IMR-90 (cell line): ENCODE results near the gene TMEM62. TPM values are rescaled to one million over a fixed set of nuclear protein-coding genes. Genes with fewer than 3 reads are reported as not detected.
"Not testable (repeated sequence)": the region's sequence is repeated elsewhere in the genome, so short reads cannot be mapped to it uniquely, and the experiment has no call there.

Experiments
- ATAC-seq: fragments of 200-7000 bp; cut with Tn5 transposase; 2 replicates; pipeline ENCODE4 v1.9.1; 2020; ENCODE audit warnings: low read depth, mild to moderate bottlenecking, moderate library complexity
- BruUV-seq: library from RNA; stranded (reverse); fragments of 400-500 nt; replicated peaks from 2 replicates; lab custom pipeline; 2021; lab: Mats Ljungman, UMichigan
- CTCF ChIA-PET: fragments of 300-600 bp; formaldehyde crosslinking; extraction: SDS; loops from one replicate; lab custom pipeline; 2021; ENCODE audit warnings: antibody characterized with exemption; lab: Yijun Ruan, JAX
- POLR2A ChIA-PET: fragments of 300-600 bp; sonication (Branson Sonifier 250); formaldehyde crosslinking; loops from one replicate; lab custom pipeline; 2022; ENCODE audit warnings: antibody characterized with exemption; ENCODE audit not compliant: unreplicated experiment; lab: Charles Lee
- DNase-seq: peaks from one replicate; pipeline ENCODE4 v3.0.0; 2013
- H2AFZ ChIP-seq: replicated peaks from 2 replicates; pipeline ENCODE3; 2013; ENCODE audit warnings: low read length, mild to moderate bottlenecking; ENCODE audit not compliant: poor library complexity
- H2AK5ac ChIP-seq: 2 replicates; pipeline ENCODE4 v1.6.1; 2013; ENCODE audit warnings: low read depth, low read length, inconsistent platforms
- H2AK9ac ChIP-seq: replicated peaks from 2 replicates; pipeline ENCODE3; 2013; ENCODE audit warnings: mild to moderate bottlenecking, low read depth, low read length, moderate library complexity; ENCODE audit not compliant: poor library complexity
- H2BK120ac ChIP-seq: 2 replicates; pipeline ENCODE4 v1.6.1; 2013; ENCODE audit warnings: low read depth, low read length, inconsistent platforms
- H2BK15ac ChIP-seq: 3 replicates; pipeline ENCODE4 v1.6.1; 2013; ENCODE audit warnings: low read depth, low read length, inconsistent platforms
- H2BK20ac ChIP-seq: 2 replicates; pipeline ENCODE4 v1.6.1; 2013; ENCODE audit warnings: low read depth, mild to moderate bottlenecking, inconsistent platforms, low read length, moderate library complexity
- H2BK5ac ChIP-seq: 2 replicates; pipeline ENCODE4 v1.6.1; 2013; ENCODE audit warnings: mild to moderate bottlenecking, low read depth, low read length, inconsistent platforms; ENCODE audit not compliant: poor library complexity, severe bottlenecking
- H3K14ac ChIP-seq: replicated peaks from 2 replicates; pipeline ENCODE4 v1.6.1; 2013; ENCODE audit warnings: low read depth, low read length, inconsistent platforms
- H3K18ac ChIP-seq: 2 replicates; pipeline ENCODE4 v1.6.1; 2013; ENCODE audit warnings: low read depth, low read length, control low read depth
- H3K23ac ChIP-seq: 2 replicates; pipeline ENCODE4 v1.6.1; 2013; ENCODE audit warnings: low read depth, low read length, inconsistent platforms
- H3K27ac ChIP-seq: 2 replicates; pipeline ENCODE4 v1.5.1; 2013; ENCODE audit warnings: mild to moderate bottlenecking, control low read depth, low read length; ENCODE audit not compliant: insufficient read depth
- H3K27me3 ChIP-seq: 2 replicates; pipeline ENCODE4 v1.6.1; 2013; ENCODE audit warnings: low read length; ENCODE audit not compliant: control insufficient read depth, insufficient read depth
- H3K36me3 ChIP-seq: 2 replicates; pipeline ENCODE4 v1.6.1; 2013; ENCODE audit warnings: low read length, mixed read lengths; ENCODE audit not compliant: control insufficient read depth, insufficient read depth
- H3K4ac ChIP-seq: 2 replicates; pipeline ENCODE4 v1.6.1; 2013; ENCODE audit warnings: low read depth, low read length, inconsistent platforms
- H3K4me1 ChIP-seq: 2 replicates; pipeline ENCODE4 v1.6.1; 2013; ENCODE audit warnings: low read length, mixed read lengths; ENCODE audit not compliant: control insufficient read depth, insufficient read depth
- H3K4me2 ChIP-seq: 2 replicates; pipeline ENCODE4 v1.6.1; 2013; ENCODE audit warnings: low read depth, mild to moderate bottlenecking, control low read depth, low read length, moderate library complexity
- H3K4me3 ChIP-seq: 2 replicates; pipeline ENCODE4 v1.5.1; 2013; ENCODE audit warnings: low read depth, mild to moderate bottlenecking, control low read depth, low read length, moderate library complexity; ENCODE audit not compliant: insufficient read depth
- H3K56ac ChIP-seq: 2 replicates; pipeline ENCODE4 v1.6.1; 2013; ENCODE audit warnings: low read length, inconsistent platforms; ENCODE audit not compliant: insufficient read depth; ENCODE audit errors: extremely low read depth
- H3K79me1 ChIP-seq, 2 experiments: 2 replicates each; pipeline ENCODE4 v1.6.1; 2013; ENCODE audit warnings: low read length in 2 of 2, inconsistent platforms in 1 of 2, low read depth in 1 of 2
- H3K9ac ChIP-seq: 2 replicates; pipeline ENCODE4 v1.6.1; 2013; ENCODE audit warnings: low read depth, low read length, control low read depth
- H3K9me1 ChIP-seq: 2 replicates; pipeline ENCODE4 v1.6.1; 2013; ENCODE audit warnings: low read length, inconsistent platforms; ENCODE audit not compliant: insufficient read depth
- H3K9me3 ChIP-seq: 2 replicates; pipeline ENCODE4 v1.6.1; 2013; ENCODE audit warnings: low read length; ENCODE audit not compliant: control insufficient read depth, insufficient read depth
- H4K20me1 ChIP-seq: 2 replicates; pipeline ENCODE4 v1.6.1; 2013; ENCODE audit warnings: low read length, inconsistent platforms; ENCODE audit not compliant: insufficient read depth
- H4K5ac ChIP-seq: 2 replicates; pipeline ENCODE4 v1.6.1; 2013; ENCODE audit warnings: mild to moderate bottlenecking, low read depth, low read length, control low read depth
- H4K8ac ChIP-seq, 2 experiments: 2 replicates each; pipeline ENCODE4 v1.6.1; 2013; ENCODE audit warnings: low read depth in 2 of 2, low read length in 2 of 2, control low read depth in 1 of 2, inconsistent platforms in 1 of 2
- H4K91ac ChIP-seq: 2 replicates; pipeline ENCODE4 v1.6.1; 2013; ENCODE audit warnings: low read depth, low read length, inconsistent platforms; ENCODE audit not compliant: insufficient read depth
- CTCF ChIP-seq: conservative IDR thresholded peaks from 2 replicates; pipeline ENCODE4 v1.5.1; 2012; ENCODE audit warnings: mild to moderate bottlenecking, low read depth, low read length, improper control_type of control experiment
- MXI1 ChIP-seq: IDR thresholded peaks from 2 replicates; pipeline ENCODE4 v1.6.1; 2012; ENCODE audit warnings: low read depth, mild to moderate bottlenecking, low read length, moderate library complexity, borderline replicate concordance
- NFE2L2 ChIP-seq: fragments of 150-350 bp; IDR thresholded peaks from 2 replicates; pipeline ENCODE4 v1.6.1; 2016; ENCODE audit warnings: low read depth, mild to moderate bottlenecking, low read length
- RAD21 ChIP-seq: IDR thresholded peaks from 2 replicates; pipeline ENCODE4 v1.6.1; 2012; ENCODE audit warnings: low read length, improper control_type of control experiment
- SMC3 ChIP-seq: fragments of 150-350 bp; IDR thresholded peaks from 2 replicates; pipeline ENCODE4 v1.6.1; 2016; ENCODE audit warnings: low read depth, mild to moderate bottlenecking, antibody characterized with exemption, low read length, moderate library complexity
- WGBS, 2 experiments: methylation state at CpG; one replicate each; pipeline versions ENCODE4 v1.1.5 to v1.1.7; 2013; ENCODE audit warnings: missing lambda C conversion rate in 2 of 2; ENCODE audit not compliant: insufficient read length in 1 of 2; ENCODE audit errors: extremely low coverage in 2 of 2; 5-methylcytosine and 5-hydroxymethylcytosine counted together
- dilution Hi-C: fragments of 300-500 bp; cut with HindIII; formaldehyde crosslinking; loops from one replicate; pipeline ENCODE4 v1.14.3; 2018; ENCODE audit warnings: low sequenced_read_pairs; ENCODE audit not compliant: unreplicated experiment
- in situ Hi-C: fragments of 300-500 bp; cut with MboI; formaldehyde crosslinking; loops from 3 replicates; pipeline ENCODE4 v1.14.3; 2019; ENCODE audit warnings: low sequenced_read_pairs, inconsistent platforms, mixed read lengths
- intact Hi-C: fragments of 100-400 bp; cut with micrococcal nuclease; formaldehyde crosslinking; loops from 2 replicates; pipeline ENCODE4 v1.10.0; 2022
- polyA plus RNA-seq, 3 experiments: library from polyadenylated mRNA; depleted of rRNA; stranded (reverse); fragments of >200 nt; gene quantifications; 2 replicates each; pipeline ENCODE4 v1.2.3, GENCODE V29; 2012; ENCODE audit warnings: low replicate concordance in 1 of 3
- total RNA-seq: library from RNA; depleted of rRNA; stranded (reverse); fragments of >200 nt; gene quantifications from 2 replicates; pipeline ENCODE4 v1.2.3, GENCODE V29; 2012

TMEM62 gene
- total and polyA plus RNA-seq, 2 of the 4 experiments (the other 2 are of a cell fraction) = 3.7 to 5.6 TPM

GRCh38 chr15:43225201-43225949 is 92.0 kb downstream of the TMEM62 start:
- H3K14ac ChIP-seq = no peak overlapping the region
- no peak overlapping the region for H2BK15ac ChIP-seq
- no peak overlapping the region for H3K23ac ChIP-seq
- TF ChIP-seq SMC3 (peak; percentile 85), RAD21 (peak; percentile 75), MXI1 (no peak), CTCF (peak; percentile 75), NFE2L2 (no peak)
- 57% methylated on average over 5 of the region's 16 CpGs; no CpG with 5 or more reads in 1 of the 2 experiments for WGBS, 2 experiments
- H3K9me1 ChIP-seq = no peaks in the 10 kb centered on the region
- no peak overlapping the region for H3K4me2 ChIP-seq
- no peaks in the 10 kb centered on the region for H3K9me3 ChIP-seq
- H2BK5ac ChIP-seq = no peak overlapping the region
- H3K27ac ChIP-seq = no peak overlapping the region
- dilution Hi-C loops = no loop called here
- H3K36me3 ChIP-seq = no peaks in the 10 kb centered on the region
- no peaks in the 10 kb centered on the region for H4K20me1 ChIP-seq
- H2AFZ ChIP-seq = no peak overlapping the region
- H4K5ac ChIP-seq = no peak overlapping the region
- no peak overlapping the region for H3K4me3 ChIP-seq
- H3K4me1 ChIP-seq = no peaks in the 10 kb centered on the region
- no peak overlapping the region for H2BK120ac ChIP-seq
- no peak overlapping the region for H3K4ac ChIP-seq
- no peak overlapping the region for H2AK9ac ChIP-seq
- in situ Hi-C loops = no loop called here
- no peak overlapping the region for H3K18ac ChIP-seq
- no peak overlapping the region for H2AK5ac ChIP-seq
- no TSS peak for BruUV-seq
- CTCF ChIA-PET = interaction anchor here (0.6 to 3.5 kb wide), 13 partner anchors 9 to 144 kb away, joined by 3 to 37 read pairs (median 3); no protein-coding TSS in a partner anchor
- DNase-seq = peak; percentile 63
- H3K27me3 ChIP-seq = peaks cover 32% of the 10 kb centered on the region
- no peaks in the 10 kb centered on the region for H3K79me1 ChIP-seq
- no peak overlapping the region for H4K8ac ChIP-seq
- intact Hi-C loops = loop anchor here (1.0 kb wide), 1 partner anchor 60 kb away; no protein-coding TSS in a partner anchor
- no peak overlapping the region for H4K91ac ChIP-seq
- H2BK20ac ChIP-seq = no peak overlapping the region
- H3K56ac ChIP-seq = no peak overlapping the region
- no peak overlapping the region for H3K9ac ChIP-seq
- ATAC-seq = peak; percentile 90
- POLR2A ChIA-PET = interaction anchor here (0.6 kb wide), 1 partner anchor 1528 kb away, joined by 6 read pairs; no protein-coding TSS in a partner anchor

- H3K23ac ChIP-seq, in situ Hi-C loops, H3K9me1 ChIP-seq, H2BK5ac ChIP-seq, H4K91ac ChIP-seq, H2BK20ac ChIP-seq, H3K14ac ChIP-seq, H3K18ac ChIP-seq, H3K36me3 ChIP-seq, H3K79me1 ChIP-seq, POLR2A ChIA-PET, H3K56ac ChIP-seq, H4K5ac ChIP-seq, H2BK120ac ChIP-seq, H3K9ac ChIP-seq, H2AK5ac ChIP-seq, H3K27ac ChIP-seq, BruUV-seq, ATAC-seq, H3K4me2 ChIP-seq, H3K4me1 ChIP-seq, H4K20me1 ChIP-seq, H3K4me3 ChIP-seq, DNase-seq, H4K8ac ChIP-seq, H2BK15ac ChIP-seq, H2AK9ac ChIP-seq, dilution Hi-C loops, H3K9me3 ChIP-seq, H3K4ac ChIP-seq, H2AFZ ChIP-seq: not testable (repeated sequence)
- CTCF ChIA-PET = interaction anchor here (1.0 to 3.5 kb wide), 7 partner anchors 10 to 62 kb away, joined by 3 to 37 read pairs (median 5); no protein-coding TSS in a partner anchor
- intact Hi-C loops = loop anchor here (1.0 kb wide), 1 partner anchor 59 kb away; no protein-coding TSS in a partner anchor
- peaks cover 29% of the 10 kb centered on the region for H3K27me3 ChIP-seq
- WGBS, 2 experiments = no CpG with 5 or more reads among the region's 12 CpGs
Measured at GRCh38 chr15:43225950-43226255, 92.5 kb downstream of the TMEM62 start.
